MM.1S (cell line): ENCODE results near the gene IKZF4.

Experiments used
- DNase-seq: peaks from one replicate; pipeline ENCODE4 v3.0.0-alpha.2; 2015
- H2AFZ ChIP-seq: fragments of 300-600 bp; sonication (generic); 2 replicates; pipeline ENCODE4 v1.6.0; 2016; ENCODE audit warnings: antibody characterized with exemption, low read length
- H3F3A ChIP-seq: fragments of 300-600 bp; sonication (generic); 2 replicates; pipeline ENCODE4 v1.6.1; 2016; ENCODE audit warnings: mild to moderate bottlenecking, antibody characterized with exemption, low read length, moderate library complexity, mixed read lengths; ENCODE audit not compliant: insufficient read depth
- H3K27ac ChIP-seq: fragments of 300-600 bp; sonication (generic); 2 replicates; pipeline ENCODE4 v1.5.1; 2016; ENCODE audit warnings: mild to moderate bottlenecking, low read length
- H3K27me3 ChIP-seq: fragments of 300-600 bp; sonication (generic); replicated peaks from 2 replicates; pipeline ENCODE4 v1.6.0; 2016; ENCODE audit warnings: low read length; ENCODE audit not compliant: insufficient read depth
- H3K36me3 ChIP-seq: fragments of 300-600 bp; sonication (generic); replicated peaks from 2 replicates; pipeline ENCODE4 v1.6.1; 2016; ENCODE audit warnings: mild to moderate bottlenecking, low read length, mixed read lengths; ENCODE audit not compliant: insufficient read depth
- H3K4me1 ChIP-seq: fragments of 300-600 bp; sonication (generic); 2 replicates; pipeline ENCODE4 v1.6.1; 2016; ENCODE audit warnings: low read length, mixed read lengths
- H3K4me2 ChIP-seq: fragments of 300-600 bp; sonication (generic); 2 replicates; pipeline ENCODE4 v1.6.0; 2016; ENCODE audit warnings: low read depth, low read length
- H3K4me3 ChIP-seq: fragments of 300-600 bp; sonication (generic); 2 replicates; pipeline ENCODE4 v1.5.1; 2016; ENCODE audit warnings: low read length, mixed read lengths
- H3K79me2 ChIP-seq: fragments of 300-600 bp; sonication (generic); 2 replicates; pipeline ENCODE4 v1.6.1; 2016; ENCODE audit warnings: mixed run types, low read length, mixed read lengths
- H3K9ac ChIP-seq: fragments of 300-600 bp; sonication (generic); 2 replicates; pipeline ENCODE4 v1.6.1; 2016; ENCODE audit warnings: low read length, mixed read lengths
- H3K9me2 ChIP-seq: fragments of 300-600 bp; sonication (generic); replicated peaks from 2 replicates; pipeline ENCODE4 v1.6.1; 2016; ENCODE audit warnings: mild to moderate bottlenecking, low read length, mixed read lengths; ENCODE audit not compliant: insufficient read depth
- H3K9me3 ChIP-seq: fragments of 300-600 bp; sonication (generic); replicated peaks from 2 replicates; pipeline ENCODE4 v1.6.1; 2016; ENCODE audit warnings: mild to moderate bottlenecking, low read length, mixed read lengths; ENCODE audit not compliant: insufficient read depth
- H4K20me1 ChIP-seq: fragments of 300-600 bp; sonication (generic); 2 replicates; pipeline ENCODE4 v1.6.1; 2016; ENCODE audit warnings: mild to moderate bottlenecking, low read length, moderate library complexity, mixed read lengths; ENCODE audit not compliant: insufficient read depth
- EZH2 ChIP-seq: fragments of 300-600 bp; sonication (generic); optimal IDR thresholded peaks from 2 replicates; pipeline ENCODE3; 2017; ENCODE audit warnings: low read depth, mild to moderate bottlenecking, antibody characterized with exemption, low read length, mixed read lengths
- EZH2phosphoT487 ChIP-seq: fragments of 300-600 bp; sonication (generic); IDR thresholded peaks from 2 replicates; pipeline ENCODE4 v1.6.1; 2018; ENCODE audit warnings: antibody characterized with exemption, low read length
- TF ChIP-seq, protein P1 (sequence below): fragments of 300-600 bp; sonication (generic); IDR thresholded peaks from 2 replicates; pipeline ENCODE4 v1.5.1; 2016; ENCODE audit warnings: antibody characterized with exemption, low read length, mixed read lengths

The IKZF4 gene

DNA sequence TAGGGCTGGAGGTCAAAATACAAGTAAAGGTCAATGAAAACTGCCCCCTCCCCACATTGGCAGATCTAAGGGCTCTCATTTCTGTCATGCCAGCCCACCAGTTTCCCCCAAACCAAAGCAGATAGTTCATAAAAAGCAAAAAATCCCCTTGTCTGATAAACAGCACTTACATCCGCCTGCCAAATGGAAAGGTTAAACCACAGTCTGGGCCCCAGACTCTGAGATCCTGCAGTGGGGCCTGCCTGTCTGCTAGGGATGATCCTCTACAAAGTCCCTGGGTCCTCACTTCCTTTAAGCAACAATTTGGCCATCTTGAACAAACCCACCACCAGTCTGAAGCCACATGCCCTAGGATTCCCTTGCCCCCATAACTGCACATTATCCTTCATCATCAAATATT lies 11.1 kb downstream of the IKZF4 start:
- H3K27ac ChIP-seq: no peak overlapping the region
- no peaks in the 10 kb centered on the region for H3K9me2 ChIP-seq
- H3K9ac ChIP-seq: no peak overlapping the region
- H3K27me3 ChIP-seq: no peaks in the 10 kb centered on the region
- H3K4me3 ChIP-seq: no peak overlapping the region
- no peak for DNase-seq
- no peaks in the 10 kb centered on the region for H3K9me3 ChIP-seq
- no peak overlapping the region for H3K4me2 ChIP-seq
- no peaks in the 10 kb centered on the region for H4K20me1 ChIP-seq
- H2AFZ ChIP-seq: no peak overlapping the region
- no peaks in the 10 kb centered on the region for H3F3A ChIP-seq
- TF ChIP-seq, protein P1, sequence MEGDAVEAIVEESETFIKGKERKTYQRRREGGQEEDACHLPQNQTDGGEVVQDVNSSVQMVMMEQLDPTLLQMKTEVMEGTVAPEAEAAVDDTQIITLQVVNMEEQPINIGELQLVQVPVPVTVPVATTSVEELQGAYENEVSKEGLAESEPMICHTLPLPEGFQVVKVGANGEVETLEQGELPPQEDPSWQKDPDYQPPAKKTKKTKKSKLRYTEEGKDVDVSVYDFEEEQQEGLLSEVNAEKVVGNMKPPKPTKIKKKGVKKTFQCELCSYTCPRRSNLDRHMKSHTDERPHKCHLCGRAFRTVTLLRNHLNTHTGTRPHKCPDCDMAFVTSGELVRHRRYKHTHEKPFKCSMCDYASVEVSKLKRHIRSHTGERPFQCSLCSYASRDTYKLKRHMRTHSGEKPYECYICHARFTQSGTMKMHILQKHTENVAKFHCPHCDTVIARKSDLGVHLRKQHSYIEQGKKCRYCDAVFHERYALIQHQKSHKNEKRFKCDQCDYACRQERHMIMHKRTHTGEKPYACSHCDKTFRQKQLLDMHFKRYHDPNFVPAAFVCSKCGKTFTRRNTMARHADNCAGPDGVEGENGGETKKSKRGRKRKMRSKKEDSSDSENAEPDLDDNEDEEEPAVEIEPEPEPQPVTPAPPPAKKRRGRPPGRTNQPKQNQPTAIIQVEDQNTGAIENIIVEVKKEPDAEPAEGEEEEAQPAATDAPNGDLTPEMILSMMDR: no peak
- TF ChIP-seq EZH2: no peak
- TF ChIP-seq EZH2phosphoT487: no peak
- no peaks in the 10 kb centered on the region for H3K36me3 ChIP-seq
- no peaks in the 10 kb centered on the region for H3K79me2 ChIP-seq
- no peaks in the 10 kb centered on the region for H3K4me1 ChIP-seq

DNA sequence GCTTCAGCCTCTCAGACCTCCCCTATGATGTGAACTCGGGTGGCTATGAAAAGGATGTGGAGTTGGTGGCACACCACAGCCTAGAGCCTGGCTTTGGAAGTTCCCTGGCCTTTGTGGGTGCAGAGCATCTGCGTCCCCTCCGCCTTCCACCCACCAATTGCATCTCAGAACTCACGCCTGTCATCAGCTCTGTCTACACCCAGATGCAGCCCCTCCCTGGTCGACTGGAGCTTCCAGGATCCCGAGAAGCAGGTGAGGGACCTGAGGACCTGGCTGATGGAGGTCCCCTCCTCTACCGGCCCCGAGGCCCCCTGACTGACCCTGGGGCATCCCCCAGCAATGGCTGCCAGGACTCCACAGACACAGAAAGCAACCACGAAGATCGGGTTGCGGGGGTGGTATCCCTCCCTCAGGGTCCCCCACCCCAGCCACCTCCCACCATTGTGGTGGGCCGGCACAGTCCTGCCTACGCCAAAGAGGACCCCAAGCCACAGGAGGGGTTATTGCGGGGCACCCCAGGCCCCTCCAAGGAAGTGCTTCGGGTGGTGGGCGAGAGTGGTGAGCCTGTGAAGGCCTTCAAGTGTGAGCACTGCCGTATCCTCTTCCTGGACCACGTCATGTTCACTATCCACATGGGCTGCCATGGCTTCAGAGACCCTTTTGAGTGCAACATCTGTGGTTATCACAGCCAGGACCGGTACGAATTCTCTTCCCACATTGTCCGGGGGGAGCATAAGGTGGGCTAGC lies 13.9 kb downstream of the IKZF4 start:
- Histone ChIP-seq H2AFZ (no peak overlapping the region), H3K79me2 (no peaks in the 10 kb centered on the region), H3K9me2 (no peaks in the 10 kb centered on the region), H3K4me1 (no peaks in the 10 kb centered on the region), H3K4me3 (no peak overlapping the region), H3K4me2 (no peak overlapping the region), H3K27ac (no peak overlapping the region), H3K27me3 (no peaks in the 10 kb centered on the region), H4K20me1 (no peaks in the 10 kb centered on the region), H3K9ac (no peak overlapping the region), H3F3A (no peaks in the 10 kb centered on the region), H3K9me3 (no peaks in the 10 kb centered on the region), H3K36me3 (no peaks in the 10 kb centered on the region)
- TF ChIP-seq EZH2 (no peak), EZH2phosphoT487 (no peak)
- TF ChIP-seq, protein P1: no peak
- no peak for DNase-seq

DNA sequence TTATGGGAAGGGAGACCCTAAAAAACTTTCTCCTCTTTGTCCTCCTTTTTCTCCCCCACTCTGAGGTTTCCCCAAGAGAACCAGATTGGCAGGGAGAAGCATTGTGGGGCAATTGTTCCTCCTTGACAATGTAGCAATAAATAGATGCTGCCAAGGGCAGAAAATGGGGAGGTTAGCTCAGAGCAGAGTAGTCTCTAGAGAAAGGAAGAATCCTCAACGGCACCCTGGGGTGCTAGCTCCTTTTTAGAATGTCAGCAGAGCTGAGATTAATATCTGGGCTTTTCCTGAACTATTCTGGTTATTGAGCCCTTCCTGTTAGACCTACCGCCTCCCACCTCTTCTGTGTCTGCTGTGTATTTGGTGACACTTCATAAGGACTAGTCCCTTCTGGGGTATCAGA lies 16.3 kb downstream of the IKZF4 start:
- no peaks in the 10 kb centered on the region for H3K36me3 ChIP-seq
- H3K4me3 ChIP-seq: no peak overlapping the region
- no peaks in the 10 kb centered on the region for H3K9me2 ChIP-seq
- no peak overlapping the region for H3K4me2 ChIP-seq
- H3K9me3 ChIP-seq: no peaks in the 10 kb centered on the region
- TF ChIP-seq EZH2phosphoT487: no peak
- TF ChIP-seq, protein P1: no peak
- no peak overlapping the region for H3K27ac ChIP-seq
- no peak overlapping the region for H3K9ac ChIP-seq
- H3K27me3 ChIP-seq: no peaks in the 10 kb centered on the region
- no peaks in the 10 kb centered on the region for H3K4me1 ChIP-seq
- no peak for DNase-seq
- H4K20me1 ChIP-seq: no peaks in the 10 kb centered on the region
- H2AFZ ChIP-seq: no peak overlapping the region
- H3F3A ChIP-seq: peaks cover 4% of the 10 kb centered on the region; the same call in 1 of the 2 replicates
- peaks cover 4% of the 10 kb centered on the region for H3K79me2 ChIP-seq
